Measurements from ENCODE around the gene UBE2D2. TPM values are rescaled to one million over a fixed set of nuclear protein-coding genes. Genes with fewer than 3 reads are reported as not detected.

The UBE2D2 gene
- total and polyA plus RNA-seq, 5 experiments from 2014 or later: 223 to 403 (median 356) TPM

DNA sequence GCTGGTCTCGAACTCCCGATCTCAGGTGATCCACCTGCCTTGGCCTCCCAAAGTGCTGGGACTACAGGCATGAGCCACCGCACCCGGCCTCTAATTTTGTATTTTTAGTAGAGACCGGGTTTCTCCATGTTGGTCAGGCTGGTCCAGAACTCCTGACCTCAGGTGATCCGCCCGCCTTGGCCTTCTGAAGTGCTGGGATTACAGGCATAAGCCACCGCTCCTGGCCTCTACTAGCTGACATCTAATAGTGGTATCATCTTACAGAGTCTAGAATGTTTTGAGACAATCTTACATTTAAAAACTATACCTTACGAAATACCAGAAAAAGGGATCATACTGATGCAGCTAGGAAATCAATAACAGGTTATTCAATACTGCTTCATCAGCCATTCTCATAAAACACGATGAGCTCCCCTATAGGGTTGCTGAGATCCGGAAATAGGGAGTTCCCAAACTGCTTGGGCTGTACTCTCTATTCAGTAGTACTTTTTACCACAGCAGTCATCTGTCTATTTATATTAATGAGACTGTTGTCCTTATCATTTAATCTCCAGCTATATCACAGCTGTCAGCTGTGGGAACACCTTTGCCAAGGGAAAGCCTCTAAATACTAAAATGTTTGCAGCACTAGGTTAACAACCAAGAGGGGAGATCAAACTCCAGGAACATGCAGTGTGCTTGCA is 8.1 kb upstream of the UBE2D2 start:
- Mint-ChIP-seq H3K9me3 (no peaks in the 10 kb centered on the region), H3K4me1 (peaks cover 5 to 13% (median 11%) of the 10 kb centered on the region in 4 donors), H3K36me3 (no peaks in the 10 kb centered on the region), H3K4me3 (no peak overlapping the region), H3K27me3 (peaks cover 0 to 4% (median 0%) of the 10 kb centered on the region in 5 donors), H3K27ac (no peak overlapping the region)
- POLR2A ChIA-PET: interaction anchor here (1.2 to 2.8 kb wide), 5 partner anchors 8 to 116 kb away, joined by 3 to 11 read pairs (median 4); partner anchors contain the start of gene UBE2D2
- no peak for ATAC-seq
- DNase-seq: no peak

DNA sequence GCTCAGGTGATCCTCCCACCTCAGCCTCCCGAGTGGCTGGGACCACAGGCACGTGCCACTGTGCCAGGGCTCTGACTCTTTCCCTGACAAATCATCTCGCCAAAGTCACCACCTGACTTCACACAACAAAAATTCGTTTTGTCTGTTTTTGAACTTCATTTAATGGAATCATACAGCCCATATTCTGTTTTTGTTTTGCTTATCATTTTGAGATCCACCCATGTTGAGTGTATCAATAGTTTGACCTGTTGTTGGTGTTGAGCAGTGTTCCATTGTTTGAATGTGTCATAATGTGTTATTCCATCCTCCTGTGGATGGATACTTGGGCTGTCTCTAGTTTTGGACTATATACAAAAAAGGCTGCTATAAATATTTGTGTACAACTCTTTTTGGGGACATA is 6.9 kb upstream of the UBE2D2 start:
- POLR2A ChIA-PET: no interaction called here
- H3K27ac Mint-ChIP-seq: no peak overlapping the region
- H3K9me3 Mint-ChIP-seq: no peaks in the 10 kb centered on the region
- H3K4me3 Mint-ChIP-seq: no peak overlapping the region
- no peak for DNase-seq
- H3K27me3 Mint-ChIP-seq: no peaks in the 10 kb centered on the region
- no peaks in the 10 kb centered on the region for H3K36me3 Mint-ChIP-seq
- peaks cover 0 to 10% (median 9%) of the 10 kb centered on the region in 4 donors for H3K4me1 Mint-ChIP-seq
- ATAC-seq: no peak

DNA sequence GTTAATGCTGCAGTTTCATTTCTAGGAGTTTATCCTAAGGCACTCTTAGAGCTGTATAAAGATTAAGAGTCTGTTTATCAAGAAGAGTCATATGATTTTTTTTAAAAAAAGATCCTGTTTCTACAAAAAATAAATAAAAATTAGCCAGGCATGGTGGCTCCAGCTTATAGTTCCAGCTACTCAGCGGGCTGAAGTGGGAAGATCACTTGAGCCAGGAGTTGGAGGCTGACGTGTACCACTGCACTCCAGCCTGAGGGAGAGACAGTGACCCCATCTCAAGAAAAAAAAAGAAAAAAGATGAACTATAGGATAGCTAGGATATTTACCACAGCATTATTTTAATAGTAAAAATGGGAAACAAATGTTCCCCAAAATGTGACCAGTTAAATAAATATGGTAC is 3.3 kb upstream of the UBE2D2 start:
- DNase-seq: no peak
- POLR2A ChIA-PET: no interaction called here
- H3K27ac Mint-ChIP-seq: no peak overlapping the region

DNA sequence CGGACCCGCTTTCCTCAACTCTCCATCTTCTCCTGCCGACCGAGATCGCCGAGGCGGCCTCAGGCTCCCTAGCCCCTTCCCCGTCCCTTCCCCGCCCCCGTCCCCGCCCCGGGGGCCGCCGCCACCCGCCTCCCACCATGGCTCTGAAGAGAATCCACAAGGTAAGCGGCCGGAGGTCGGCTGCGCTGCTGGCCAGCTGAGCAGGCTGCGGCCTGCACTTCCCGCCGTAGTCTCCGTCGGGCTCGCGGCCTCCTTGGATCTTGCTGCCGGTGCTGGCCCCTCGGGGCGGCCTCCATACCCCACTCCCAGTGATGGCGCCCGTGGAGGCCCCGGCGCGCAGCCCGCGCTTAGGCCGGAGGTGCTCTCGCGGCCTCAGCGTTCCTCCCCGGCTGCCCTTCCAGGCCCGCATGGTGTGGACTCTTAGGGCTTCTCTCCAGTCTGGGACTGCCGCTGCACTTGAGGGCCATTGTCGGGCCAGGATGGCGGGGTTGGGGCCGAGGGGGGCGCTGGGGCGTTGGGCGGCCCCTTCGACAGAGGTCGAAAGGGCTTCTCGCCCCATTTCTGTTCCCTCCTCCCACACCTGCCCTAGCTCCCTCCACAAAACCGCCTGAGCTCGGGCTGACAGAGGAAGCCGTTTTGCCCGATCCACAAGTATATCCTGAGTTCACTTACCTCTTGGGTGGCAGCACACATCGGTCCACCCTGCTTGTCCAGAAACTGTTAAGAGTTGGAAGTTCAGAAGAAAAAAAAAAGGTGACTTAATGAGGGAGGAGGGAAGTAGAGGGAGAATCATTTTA is 714 bp downstream of the UBE2D2 start:
- ATAC-seq (peak; percentile 7 to 14), DNase-seq (peak in 4 of 10 donors; percentile 19 to 55 (median 49))
- peak overlapping the region; percentile 93 to 99 (median 96) for H3K27ac Mint-ChIP-seq
- no peaks in the 10 kb centered on the region for H3K9me3 Mint-ChIP-seq
- peaks cover 11 to 52% (median 40%) of the 10 kb centered on the region in 4 donors for H3K4me1 Mint-ChIP-seq
- H3K36me3 Mint-ChIP-seq: peaks cover 0 to 15% (median 6%) of the 10 kb centered on the region in 3 donors
- peak overlapping the region; percentile 92 to 100 (median 99) for H3K4me3 Mint-ChIP-seq
- POLR2A ChIA-PET: interaction anchor here (0.7 to 10.1 kb wide), 18 partner anchors 9 to 1097 kb away, joined by 3 to 224 read pairs (median 8); partner anchors contain the start of genes CXXC5, EGR1, MATR3 and SPATA24
- H3K27me3 Mint-ChIP-seq: no peaks in the 10 kb centered on the region

More for the DNA sequence above, 3.3 kb upstream of the UBE2D2 start:
- H3K4me3 Mint-ChIP-seq: no peak overlapping the region
- no peaks in the 10 kb centered on the region for H3K9me3 Mint-ChIP-seq
- ATAC-seq: no peak
- peaks cover 5 to 21% (median 14%) of the 10 kb centered on the region in 4 donors for H3K4me1 Mint-ChIP-seq
- H3K27me3 Mint-ChIP-seq: no peaks in the 10 kb centered on the region
- H3K36me3 Mint-ChIP-seq: peaks cover 0 to 2% (median 2%) of the 10 kb centered on the region in 3 donors

DNA sequence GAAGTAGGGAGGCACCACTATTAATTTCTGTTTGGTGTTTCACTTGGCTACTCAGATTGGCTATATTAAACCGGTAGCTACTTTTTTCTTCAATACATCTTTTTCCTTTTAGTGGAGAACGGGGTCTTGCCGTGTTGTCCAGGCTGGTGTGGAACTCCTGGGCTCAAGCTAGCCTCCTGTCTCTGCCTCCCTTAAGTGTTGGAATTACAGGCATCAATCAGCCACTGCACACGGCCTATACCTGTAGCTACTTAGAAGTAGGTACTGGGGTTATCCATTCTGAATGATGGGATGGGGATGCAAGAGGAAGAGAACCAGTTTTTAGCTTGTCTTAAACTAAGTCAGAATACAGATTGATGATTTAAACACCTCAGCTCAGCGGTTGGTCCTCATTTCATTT is 1.7 kb downstream of the UBE2D2 start:
- POLR2A ChIA-PET: interaction anchor here (0.7 to 10.1 kb wide), 8 partner anchors 10 to 269 kb away, joined by 3 to 224 read pairs (median 9); partner anchors contain the start of gene MATR3
- Mint-ChIP-seq H3K27ac (peak overlapping the region; percentile 93 to 99 (median 96)), H3K4me3 (peak overlapping the region; percentile 92 to 100 (median 99)), H3K36me3 (peaks cover 0 to 22% (median 6%) of the 10 kb centered on the region in 3 donors), H3K4me1 (peaks cover 13 to 62% (median 48%) of the 10 kb centered on the region in 4 donors), H3K9me3 (no peaks in the 10 kb centered on the region), H3K27me3 (no peaks in the 10 kb centered on the region)
- no peak for DNase-seq
- no peak for ATAC-seq

DNA sequence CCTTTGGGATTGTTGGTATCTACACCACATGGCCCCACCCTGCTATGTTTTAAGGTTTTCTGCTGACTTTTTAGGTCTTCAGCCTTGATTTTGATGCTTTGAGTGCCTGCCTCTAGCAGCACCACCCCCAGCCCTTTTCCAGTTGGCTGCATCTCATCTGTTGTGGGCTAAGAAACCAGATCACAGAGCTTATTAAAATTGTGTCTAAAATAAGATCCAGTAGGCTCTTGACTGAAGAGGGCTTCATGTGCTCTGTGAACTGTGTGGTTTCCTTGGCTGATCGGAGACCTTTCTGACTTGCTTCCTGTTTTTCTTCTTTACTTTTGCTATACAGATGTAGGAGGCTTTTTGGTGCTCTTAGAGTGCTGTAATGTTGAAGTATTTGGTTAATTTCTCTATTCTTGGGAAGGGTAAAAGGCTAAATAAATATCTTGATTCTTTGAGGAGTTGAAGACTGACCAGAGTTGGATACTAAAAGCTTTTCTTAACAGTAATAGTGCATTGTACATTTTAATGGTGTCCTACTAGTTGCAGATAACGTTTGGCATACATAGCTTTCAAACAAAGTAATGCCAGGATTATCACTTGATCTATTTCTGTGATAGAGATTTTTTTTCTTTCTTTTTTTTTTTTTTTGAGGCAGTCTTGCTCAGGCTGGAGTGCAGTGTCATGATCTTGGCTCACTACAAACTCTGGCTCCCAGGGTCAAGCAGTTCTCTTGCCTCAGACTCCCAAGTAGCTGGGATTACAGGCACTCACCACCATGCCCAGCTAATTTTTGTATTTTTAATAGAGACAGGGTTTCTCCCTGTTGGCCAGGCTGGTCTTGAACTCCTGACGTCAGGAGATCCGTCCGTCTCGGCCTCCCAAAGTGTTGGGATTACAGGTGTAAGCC is 4.5 kb downstream of the UBE2D2 start:
- H3K4me1 Mint-ChIP-seq: peaks cover 13 to 86% (median 69%) of the 10 kb centered on the region in 4 donors
- ATAC-seq: peak; percentile 69 to 73
- peak overlapping the region; percentile 89 to 98 (median 94) for H3K27ac Mint-ChIP-seq
- H3K4me3 Mint-ChIP-seq: peak overlapping the region; percentile 71 to 100 (median 99)
- POLR2A ChIA-PET: interaction anchor here (0.6 to 10.1 kb wide), 24 partner anchors 9 to 367 kb away, joined by 3 to 224 read pairs (median 4); partner anchors contain the start of gene MATR3
- peak; percentile 35 to 91 (median 76) for DNase-seq
- peaks cover 0 to 36% (median 7%) of the 10 kb centered on the region in 3 donors for H3K36me3 Mint-ChIP-seq
- no peaks in the 10 kb centered on the region for H3K9me3 Mint-ChIP-seq
- no peaks in the 10 kb centered on the region for H3K27me3 Mint-ChIP-seq

DNA sequence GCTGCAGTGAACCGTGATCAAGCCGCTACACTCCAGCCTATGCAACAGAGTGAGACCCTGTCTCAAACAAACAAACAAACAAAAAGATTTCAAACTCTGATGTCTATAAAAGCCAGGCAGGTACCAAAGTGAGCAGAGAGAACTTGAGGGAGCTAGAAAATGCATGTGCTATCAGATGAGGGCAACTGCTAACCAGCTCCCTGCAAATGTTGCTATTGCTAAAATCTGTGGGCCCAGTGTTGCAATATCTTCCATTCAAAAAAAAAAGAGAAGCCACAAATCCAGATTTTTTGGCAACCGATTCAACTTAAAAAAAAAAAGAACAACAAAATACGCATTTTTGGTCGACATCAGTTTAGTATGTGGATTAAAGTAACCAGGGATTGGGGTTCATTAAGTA is 5.5 kb downstream of the UBE2D2 start:
- H3K4me3 Mint-ChIP-seq: peak overlapping the region; percentile 71 to 100 (median 99)
- ATAC-seq (no peak), DNase-seq (no peak)
- peaks cover 0 to 37% (median 7%) of the 10 kb centered on the region in 3 donors for H3K36me3 Mint-ChIP-seq
- peak overlapping the region; percentile 89 to 98 (median 94) for H3K27ac Mint-ChIP-seq
- no peaks in the 10 kb centered on the region for H3K9me3 Mint-ChIP-seq
- POLR2A ChIA-PET: interaction anchor here (0.6 to 10.1 kb wide), 8 partner anchors 8 to 171 kb away, joined by 3 to 224 read pairs (median 6); no protein-coding TSS in a partner anchor
- no peaks in the 10 kb centered on the region for H3K27me3 Mint-ChIP-seq
- peaks cover 17 to 92% (median 74%) of the 10 kb centered on the region in 4 donors for H3K4me1 Mint-ChIP-seq

DNA sequence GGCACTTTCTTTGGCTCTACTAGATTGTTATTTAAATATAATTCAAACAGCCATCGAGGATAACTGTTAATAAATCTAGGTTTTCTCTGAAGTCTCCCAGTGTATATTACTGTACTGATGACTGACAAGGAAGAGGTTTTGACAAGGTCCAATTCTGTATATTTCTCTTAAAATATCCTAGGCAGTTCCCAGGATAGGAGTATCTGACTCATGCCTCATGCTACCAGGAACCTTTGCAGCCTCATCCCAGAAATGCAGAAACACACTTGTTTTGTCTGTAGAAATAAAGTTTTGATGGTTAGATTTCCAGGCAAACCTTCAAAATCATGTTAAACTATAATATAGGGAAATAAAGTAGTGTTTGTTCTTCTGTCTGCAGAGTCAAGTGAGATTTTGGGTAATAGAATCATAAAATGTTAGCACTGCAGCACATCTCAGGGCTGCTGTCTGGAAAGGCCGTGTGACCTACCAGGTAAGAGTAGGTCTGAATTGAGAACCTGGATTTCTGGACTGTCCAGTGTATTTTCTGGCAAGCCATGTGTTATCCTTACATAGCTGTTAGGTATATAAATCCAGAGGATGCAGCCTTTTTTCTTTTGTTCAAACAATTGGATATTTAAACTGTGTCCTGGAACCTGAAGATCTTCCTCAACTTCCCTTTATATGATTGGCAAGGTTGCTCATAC is 8.3 kb downstream of the UBE2D2 start:
- Mint-ChIP-seq H3K4me3 (peak overlapping the region; percentile 20 to 100 (median 78)), H3K9me3 (no peaks in the 10 kb centered on the region), H3K4me1 (peaks cover 23 to 89% (median 78%) of the 10 kb centered on the region in 4 donors), H3K27ac (peak overlapping the region; percentile 89 to 98 (median 94)), H3K36me3 (peaks cover 0 to 47% (median 3%) of the 10 kb centered on the region in 3 donors), H3K27me3 (no peaks in the 10 kb centered on the region)
- no peak for DNase-seq
- POLR2A ChIA-PET: interaction anchor here (0.6 to 12.2 kb wide), 4 partner anchors 6 to 198 kb away, joined by 3 to 224 read pairs (median 4); partner anchors contain the start of gene UBE2D2
- no peak for ATAC-seq

DNA sequence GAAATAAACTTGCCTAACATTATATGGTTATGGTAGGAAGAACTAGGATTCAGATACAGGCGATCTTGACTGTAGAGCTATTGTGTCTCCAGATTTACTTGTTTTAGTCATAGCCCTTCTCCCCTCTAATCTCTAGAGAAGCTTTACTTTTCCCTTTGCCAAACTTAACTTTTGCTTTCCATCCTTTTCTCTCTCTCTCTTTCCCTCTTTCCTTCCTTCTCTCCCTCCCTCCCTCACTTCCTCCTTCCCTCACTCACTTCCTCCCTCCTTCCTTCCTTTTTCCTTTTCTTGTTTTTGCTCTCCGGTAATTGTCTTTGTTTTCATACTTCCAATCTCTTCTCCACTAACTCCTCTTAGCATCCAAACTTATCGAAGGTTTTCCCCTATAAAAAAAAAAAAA is 10.4 kb downstream of the UBE2D2 start:
- peaks cover 26 to 91% (median 79%) of the 10 kb centered on the region in 4 donors for H3K4me1 Mint-ChIP-seq
- DNase-seq (no peak), ATAC-seq (no peak)
- H3K4me3 Mint-ChIP-seq: peak overlapping the region; percentile 50 to 99 (median 78)
- no peaks in the 10 kb centered on the region for H3K9me3 Mint-ChIP-seq
- no peaks in the 10 kb centered on the region for H3K27me3 Mint-ChIP-seq
- POLR2A ChIA-PET: interaction anchor here (0.6 to 12.2 kb wide), 4 partner anchors 8 to 43 kb away, joined by 3 to 224 read pairs (median 4); partner anchors contain the start of gene UBE2D2
- H3K27ac Mint-ChIP-seq: peak overlapping the region; percentile 89 to 98 (median 94)
- peaks cover 0 to 47% (median 4%) of the 10 kb centered on the region in 3 donors for H3K36me3 Mint-ChIP-seq

DNA sequence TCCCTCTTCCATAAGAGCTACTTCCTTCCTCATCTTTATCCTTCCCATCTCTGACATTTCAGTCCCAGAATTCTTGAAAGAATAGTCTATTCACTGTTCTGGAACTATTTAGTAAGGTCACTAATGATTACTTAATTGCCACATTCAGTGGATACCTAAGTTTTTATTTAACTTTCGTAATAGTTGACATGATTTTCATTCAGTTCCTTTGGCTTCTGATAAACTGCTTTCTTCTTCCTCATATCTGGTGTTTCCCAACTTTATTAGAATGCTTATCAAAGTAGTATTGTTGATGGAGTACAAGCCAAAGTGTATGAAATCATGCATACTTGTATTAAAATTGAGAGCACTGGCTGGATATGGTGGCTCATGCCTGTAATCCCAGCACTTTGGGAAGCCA is 10.8 kb downstream of the UBE2D2 start:
- Mint-ChIP-seq H3K9me3 (no peaks in the 10 kb centered on the region), H3K27me3 (no peaks in the 10 kb centered on the region), H3K4me1 (peaks cover 27 to 91% (median 79%) of the 10 kb centered on the region in 4 donors), H3K4me3 (peak overlapping the region; percentile 50 to 99 (median 78)), H3K36me3 (peaks cover 0 to 43% (median 4%) of the 10 kb centered on the region in 3 donors), H3K27ac (peak overlapping the region; percentile 89 to 98 (median 94))
- POLR2A ChIA-PET: interaction anchor here (0.6 to 12.2 kb wide), 5 partner anchors 8 to 192 kb away, joined by 3 to 224 read pairs (median 5); partner anchors contain the start of gene UBE2D2
- ATAC-seq: no peak
- no peak for DNase-seq
